Glomerular visceral epithelial cell (primary cell): ENCODE data around the gene NELFB.

ENCODE experiments used
- DNase-seq: peaks from one replicate; pipeline ENCODE4 v3.0.0-alpha.2; 2016; ENCODE audit errors: extremely low spot score

The NELFB gene

DNA sequence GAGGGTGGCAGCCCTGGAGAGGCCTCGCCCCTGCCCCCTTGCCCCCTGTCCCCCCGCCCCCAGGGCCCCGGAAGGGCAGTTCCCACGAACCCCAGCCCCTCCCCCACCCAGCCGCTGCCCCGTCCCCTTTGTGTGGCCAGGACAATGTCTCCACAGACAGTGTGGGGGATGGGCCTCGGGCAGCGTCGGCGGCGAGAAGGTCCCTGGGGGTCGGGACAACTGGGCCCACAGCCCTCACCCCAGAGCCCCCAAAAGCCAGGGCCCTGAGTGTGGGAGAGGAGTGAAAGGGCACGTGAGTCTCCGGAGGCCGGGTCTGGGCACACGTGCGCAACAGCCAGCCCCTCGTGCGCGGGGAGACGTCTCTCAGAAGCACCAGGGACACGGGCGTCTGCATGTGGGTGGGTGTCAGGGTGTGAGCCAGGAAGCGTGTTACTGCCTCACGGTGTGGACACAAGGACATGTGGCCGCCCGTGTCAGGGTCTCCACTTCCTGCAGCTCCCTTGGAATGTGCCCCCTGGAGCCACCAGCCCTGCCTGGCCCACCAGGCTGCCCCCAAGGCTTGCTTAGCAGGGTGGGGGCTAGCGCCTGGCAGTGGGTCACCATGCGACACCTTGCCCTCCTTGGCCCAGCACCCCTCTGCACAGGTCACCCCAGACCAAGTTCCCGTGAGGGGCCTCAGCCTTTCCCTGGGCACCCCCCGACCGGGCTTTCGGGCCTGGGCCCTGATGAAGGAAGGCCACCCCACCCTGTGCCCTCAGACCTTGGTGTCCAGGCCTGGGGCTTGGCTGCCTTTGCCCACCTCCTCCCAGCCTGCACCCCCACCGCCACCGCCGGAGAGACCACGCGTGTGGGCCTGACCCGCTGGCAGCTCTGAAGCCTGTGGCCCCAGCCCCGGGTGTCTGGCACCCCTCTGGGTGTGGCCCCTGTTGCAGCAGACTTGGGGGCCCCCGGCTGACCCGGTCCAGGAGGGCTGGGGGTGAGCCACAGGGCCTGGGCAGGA lies 59.7 kb downstream of the NELFB start:
- no peak for DNase-seq

DNA sequence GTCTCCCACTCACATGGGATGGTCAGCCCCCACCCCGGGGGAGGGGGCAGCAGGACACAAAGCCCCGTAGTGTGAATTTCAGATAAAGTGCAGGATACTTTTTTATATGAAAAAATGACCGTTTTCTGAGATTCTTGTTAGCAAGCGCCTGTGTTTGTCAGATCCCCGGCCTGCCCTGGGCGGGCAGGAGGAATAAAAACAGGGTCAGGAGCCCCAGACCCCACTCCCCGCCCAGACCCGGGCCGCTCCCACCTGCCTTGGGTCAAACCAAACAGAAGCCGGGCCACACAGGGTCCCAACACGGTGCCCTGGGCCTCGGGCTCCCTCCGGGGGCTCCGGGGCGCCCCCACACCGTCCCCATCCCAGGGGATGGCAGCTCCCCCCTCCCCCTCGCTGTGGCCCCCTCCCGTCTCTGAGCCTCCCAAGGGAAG lies 60.5 kb downstream of the NELFB start:
- no peak for DNase-seq

DNA sequence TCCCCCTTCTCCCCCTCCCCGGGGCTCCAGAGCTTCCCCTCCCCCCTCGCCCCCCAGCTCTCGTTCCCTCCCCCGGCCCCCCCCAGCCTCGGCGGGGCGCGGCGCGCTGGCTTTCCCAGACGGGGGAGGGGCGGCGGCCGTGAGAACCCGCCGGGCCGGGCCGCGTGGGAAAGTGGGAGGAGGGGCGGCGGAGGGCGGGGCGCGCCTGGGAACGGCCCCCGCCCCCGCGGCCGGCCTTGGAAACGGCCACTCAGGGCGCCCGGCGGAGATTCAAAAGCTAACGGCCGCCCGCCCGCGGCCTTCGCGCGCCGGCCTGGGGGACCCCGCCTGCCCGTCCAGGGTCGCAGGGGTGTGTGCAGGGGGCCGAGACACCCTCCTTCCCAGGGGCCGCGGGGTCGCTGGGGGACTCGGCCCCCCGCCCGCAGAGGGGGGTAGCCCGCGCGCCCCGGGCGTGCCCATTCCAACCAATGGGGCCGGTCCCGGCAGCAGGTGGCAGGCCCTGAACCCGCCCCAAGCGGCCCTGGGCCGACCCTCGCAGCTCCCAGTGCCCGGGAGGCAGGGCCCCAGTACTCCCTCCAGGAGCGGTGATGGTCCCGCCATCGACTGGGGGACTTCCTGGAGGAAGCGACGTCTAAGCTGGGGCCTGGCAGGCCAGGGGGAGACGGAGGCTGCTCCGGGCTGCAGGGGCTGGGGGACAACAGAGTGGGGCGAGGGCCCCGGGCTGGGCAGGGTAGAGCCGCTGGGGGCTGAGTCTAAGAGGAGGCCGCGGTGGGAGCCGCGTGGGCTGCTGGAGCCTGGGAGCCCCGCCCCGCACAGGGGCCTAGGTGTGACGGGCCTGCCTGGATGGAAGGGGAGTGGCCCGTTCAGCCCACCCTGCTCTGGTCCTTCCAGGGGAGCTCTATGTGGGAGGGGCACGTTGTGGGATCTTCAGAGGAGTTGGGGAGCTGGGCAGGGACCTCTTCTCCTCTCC lies 61.2 kb downstream of the NELFB start:
- DNase-seq: no peak

DNA sequence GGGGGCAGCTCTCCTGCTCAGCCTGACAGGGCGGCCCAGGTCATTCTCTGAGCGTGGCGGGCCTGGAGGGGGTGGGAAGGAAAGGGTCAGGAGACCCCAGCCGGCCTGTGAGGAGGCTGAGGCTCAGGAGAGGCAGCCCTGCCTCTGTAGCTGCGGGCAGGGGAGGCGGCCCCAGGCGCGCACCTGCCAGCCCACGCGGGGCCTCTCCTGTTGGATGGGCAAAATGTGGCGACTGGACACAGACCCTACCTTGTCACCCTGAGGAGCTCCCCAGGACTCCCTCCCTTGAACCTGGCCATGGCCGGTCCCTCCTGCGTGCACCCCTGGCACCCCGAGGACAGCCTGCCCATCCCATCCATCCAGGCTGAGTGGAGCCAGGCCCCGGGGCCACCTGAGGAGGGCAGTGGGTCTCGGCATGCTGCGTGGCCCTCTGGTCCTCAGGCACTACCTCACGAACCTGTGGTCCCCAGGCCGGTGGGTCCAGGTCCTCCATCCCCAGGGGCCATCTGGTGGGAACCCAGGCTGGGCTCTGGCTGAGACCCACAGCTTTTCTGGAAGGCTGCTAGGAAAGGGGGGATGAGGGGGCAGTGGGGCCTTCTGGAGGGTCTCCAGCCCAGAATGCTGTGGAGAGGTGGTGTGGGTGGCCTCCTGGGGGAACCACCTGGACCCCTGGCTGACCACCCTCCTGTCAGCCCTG lies 62.0 kb downstream of the NELFB start:
- no peak for DNase-seq

DNA sequence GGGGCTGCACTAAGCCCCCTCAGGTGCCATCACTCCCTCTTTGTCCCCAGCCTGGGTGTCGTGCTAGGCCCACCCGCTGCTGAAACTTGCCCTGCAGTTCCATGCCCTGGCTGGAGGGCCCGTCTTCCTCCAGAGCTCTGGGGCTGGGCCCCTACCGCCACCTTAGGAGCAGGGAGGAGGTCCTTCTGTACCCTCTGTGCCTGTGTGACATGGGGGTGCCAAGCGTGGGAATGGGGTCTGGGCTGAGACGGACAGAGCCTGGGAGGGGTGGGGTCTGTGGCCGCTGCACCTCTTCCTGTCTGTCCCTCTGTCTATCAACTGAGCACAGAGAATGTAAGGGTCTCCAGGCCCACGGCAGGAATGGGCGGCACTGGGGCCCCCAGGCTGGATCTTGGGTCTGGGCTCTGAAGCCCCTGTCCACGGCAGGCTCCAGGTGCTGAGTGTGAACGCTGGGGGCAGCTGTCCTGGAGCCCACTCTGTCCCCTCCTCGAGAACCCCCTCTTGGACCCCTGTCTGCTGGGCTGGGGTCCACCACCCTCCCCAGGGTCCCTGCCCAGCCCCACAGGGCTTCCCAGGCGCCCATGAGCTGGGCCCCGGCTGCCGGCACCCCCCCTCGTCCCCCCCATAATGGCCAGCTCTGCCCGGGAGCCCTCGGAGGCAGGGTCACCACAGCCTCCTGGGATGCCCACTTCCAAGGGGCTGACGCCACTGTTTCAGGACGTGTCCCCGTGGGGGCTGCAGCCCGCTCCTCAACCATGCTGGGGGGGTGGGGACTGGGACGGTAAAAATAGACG lies 62.8 kb downstream of the NELFB start:
- no peak for DNase-seq

DNA sequence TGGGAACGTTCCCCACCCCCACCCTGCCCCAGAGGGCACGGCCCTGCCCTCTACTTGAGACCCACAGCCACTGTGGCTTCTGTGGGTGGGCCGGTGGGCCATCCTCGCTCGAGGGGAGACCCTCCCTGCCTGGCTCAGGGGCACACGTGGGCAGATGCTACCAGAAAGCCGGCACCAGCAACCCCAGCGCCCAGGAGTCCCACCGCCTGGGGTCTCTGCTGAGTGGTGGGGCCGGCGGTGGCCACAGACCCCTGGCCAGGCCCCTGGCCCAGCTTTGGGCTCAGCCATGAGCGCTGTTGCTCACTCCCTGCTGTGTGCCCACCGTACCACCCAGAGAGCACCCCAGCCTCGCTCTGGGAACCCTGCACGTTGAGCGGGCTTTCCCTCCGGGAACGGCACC lies 63.5 kb downstream of the NELFB start:
- no peak for DNase-seq

DNA sequence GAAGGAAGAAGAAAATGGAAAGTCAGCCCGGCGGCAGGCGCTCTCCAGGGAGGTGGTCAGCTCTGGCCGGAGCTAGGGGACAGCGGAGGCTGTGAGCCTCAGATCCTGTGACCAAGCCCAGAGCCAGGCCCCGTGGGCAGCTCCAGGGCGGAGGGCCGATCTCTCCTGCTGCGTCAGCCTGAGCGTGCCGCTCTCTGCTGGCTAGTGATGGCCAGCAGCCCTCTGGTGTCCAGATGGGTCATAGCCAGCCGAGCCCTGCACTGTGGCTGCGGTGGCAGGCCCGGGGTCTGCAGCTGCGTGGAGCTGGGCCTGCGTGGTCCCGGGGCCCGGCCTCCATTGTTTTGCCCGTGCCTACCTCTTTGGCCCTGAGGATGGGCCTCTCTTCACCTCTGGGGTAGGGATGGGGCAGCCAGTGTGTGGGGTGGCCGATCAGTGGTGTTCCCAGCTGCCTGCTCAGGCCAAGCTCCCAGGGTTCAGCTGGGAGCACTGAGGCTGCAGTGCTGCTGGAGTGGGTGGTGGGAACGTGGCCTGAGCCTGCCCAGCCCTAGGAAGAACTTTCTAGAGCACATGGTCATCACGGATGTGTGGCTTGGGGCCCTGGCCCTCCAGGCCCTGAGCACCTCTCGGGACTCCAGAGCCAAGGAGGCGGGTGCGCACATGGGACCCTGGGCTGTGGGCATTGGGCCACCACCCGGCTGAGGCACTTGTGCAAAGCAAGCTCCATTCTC lies 64.0 kb downstream of the NELFB start:
- no peak for DNase-seq

DNA sequence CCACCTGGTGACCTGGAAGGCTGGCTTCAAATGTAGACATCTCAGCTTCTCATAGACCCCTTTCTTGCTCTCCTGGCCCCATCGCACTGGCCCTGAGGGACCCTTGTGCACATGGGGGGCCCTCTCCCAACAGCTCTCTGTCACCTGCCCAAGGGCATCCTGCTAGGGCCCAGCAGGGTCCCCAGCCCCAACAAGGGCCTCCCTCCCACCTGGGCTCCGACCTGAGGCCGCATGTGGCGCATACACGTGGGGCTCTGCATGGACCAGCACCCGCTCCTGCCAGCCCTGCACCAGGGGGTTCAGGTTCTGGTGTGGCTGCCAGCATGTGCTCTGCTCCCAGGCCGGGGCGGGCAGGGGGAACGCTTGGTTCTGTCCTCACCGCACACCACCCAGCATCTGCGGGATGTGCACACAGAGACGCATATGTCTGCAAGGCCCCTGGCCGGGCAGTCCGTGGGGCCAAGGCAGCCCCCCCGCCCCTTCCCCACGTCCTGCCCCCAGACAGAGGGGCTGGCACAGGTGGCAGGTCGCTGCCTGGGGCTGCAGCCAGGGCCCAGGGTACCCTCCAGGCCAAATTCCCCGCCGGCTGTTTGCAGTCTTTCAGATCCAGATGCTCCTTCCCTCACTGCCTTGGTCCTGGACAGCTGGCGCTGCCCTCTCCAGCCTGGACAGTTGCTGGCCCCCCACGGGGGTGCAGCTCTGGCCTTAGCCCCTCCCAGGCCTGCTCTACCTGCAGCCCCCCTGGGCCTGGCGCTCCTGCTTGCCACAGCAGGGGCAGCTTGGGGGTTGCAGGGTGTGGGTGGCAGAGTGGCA lies 64.8 kb downstream of the NELFB start:
- DNase-seq: no peak

DNA sequence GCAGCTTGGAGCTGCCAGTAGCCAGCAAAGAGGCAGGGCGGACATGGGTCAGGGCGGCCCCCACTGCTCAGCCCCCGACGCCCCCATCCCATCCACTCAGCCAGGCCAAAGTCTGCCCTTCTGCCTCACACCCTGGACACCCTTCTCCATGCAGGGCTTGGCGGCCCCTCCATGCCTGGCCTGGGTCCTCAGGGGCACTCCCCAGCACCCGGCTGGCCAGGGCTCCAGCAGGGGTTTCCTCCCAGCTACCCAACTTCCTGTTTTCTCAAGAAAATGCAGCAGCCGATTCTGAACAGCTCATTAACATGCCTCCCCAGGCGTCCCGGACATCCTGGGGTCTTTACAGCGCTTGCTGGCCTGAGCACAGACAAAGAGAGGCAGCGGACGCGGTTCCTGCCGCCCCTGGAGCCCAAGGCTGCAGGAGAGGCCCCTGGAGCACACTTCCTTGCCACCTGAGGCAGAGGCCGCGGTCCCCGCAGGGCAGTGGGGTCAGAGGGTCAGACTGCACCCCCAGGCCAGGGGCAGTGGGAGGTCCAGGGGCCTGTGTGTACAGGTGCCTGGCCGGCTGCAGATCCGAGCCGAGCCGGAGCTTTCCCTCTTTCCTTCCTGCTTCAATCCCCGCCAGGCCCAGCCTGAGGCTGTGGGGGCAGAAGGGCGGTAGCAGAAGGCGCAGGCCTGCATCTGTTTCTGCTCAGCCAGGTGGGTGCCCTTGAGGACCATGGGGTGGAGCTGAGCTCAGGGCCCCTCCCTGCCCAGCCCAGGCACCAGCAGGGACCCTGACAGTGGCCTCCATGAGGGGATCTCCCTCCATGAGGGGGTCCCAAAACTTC lies 65.6 kb downstream of the NELFB start:
- DNase-seq: no peak

DNA sequence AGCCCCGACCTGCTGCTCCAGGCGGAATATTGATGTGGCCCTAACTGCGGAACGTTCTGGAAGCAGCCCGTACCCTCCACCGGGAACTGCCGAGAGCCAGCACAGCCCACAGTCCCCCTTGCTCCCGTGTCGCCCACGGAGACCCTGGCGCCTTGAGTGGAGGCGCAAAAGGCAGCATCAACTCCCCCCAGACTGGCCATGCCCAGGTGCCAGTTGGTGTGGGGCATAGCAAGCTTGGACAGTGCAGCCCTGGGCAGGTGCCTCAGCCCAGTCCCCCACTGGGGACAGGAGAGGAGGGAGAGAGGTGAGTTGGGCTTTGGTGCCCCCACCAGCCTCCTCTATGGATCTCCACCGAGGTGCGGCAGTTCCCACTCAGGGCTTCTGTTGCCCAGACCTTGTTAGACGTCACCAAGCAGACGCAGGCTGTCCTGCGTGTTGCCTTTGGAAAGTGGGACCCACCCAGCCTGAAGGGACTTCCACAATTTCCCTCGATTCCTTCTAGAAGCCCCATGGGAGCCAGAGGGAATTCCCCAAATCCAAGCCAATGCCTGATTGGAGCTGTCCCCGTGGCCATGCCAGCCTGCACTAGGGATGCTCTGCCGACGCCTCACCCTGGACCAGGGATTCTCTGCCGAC lies 66.7 kb downstream of the NELFB start:
- no peak for DNase-seq
